Activated T-cell treated with anti-CD3 and anti-CD28 coated beads, Interleukin-2, amount 50 U/mL, for 48 hours (primary cell): Measurements from ENCODE around the gene TLX2.

Experiments used
- DNase-seq, 2 experiments: peaks; one replicate each; pipeline ENCODE4 v3.0.0-alpha.2; 2020

The TLX2 gene

DNA sequence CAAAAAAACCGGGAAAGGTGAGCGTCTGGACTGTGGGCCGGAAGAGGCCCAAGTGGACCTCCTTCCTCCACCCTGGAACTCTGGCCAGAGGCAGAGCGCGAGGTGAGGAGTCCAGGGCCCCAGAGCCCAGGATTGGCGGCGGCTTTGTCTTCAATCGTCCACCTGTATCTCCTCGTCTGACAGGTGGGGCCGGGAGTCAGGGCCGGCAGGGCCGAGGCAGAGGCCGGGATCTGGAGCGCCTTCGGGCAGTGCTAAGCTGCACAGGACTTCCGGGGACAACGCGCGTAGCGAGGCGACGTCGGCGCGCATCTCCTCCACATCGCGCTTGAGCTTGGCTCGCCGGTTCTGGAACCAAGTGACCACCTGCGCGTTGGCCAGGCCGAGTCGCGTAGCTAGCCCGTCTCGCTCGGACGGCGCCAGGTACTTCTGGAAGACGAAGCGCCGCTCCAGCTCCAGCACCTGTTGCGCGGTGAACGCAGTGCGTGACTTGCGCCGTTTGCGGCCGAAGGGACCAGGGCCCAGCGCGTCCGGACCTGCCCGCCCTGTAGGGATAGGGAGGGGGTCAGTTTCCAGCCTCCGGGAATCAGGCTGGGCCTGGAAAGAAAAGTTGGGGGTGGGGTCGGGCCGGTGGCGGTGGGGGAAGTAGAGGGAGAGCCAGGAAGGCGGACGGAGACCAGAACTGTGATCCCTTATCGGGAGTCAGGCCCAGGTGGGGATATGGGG, 16.3 kb upstream of the TLX2 start:
- DNase-seq, result peak in 1 of 2 experiments; percentile 63

DNA sequence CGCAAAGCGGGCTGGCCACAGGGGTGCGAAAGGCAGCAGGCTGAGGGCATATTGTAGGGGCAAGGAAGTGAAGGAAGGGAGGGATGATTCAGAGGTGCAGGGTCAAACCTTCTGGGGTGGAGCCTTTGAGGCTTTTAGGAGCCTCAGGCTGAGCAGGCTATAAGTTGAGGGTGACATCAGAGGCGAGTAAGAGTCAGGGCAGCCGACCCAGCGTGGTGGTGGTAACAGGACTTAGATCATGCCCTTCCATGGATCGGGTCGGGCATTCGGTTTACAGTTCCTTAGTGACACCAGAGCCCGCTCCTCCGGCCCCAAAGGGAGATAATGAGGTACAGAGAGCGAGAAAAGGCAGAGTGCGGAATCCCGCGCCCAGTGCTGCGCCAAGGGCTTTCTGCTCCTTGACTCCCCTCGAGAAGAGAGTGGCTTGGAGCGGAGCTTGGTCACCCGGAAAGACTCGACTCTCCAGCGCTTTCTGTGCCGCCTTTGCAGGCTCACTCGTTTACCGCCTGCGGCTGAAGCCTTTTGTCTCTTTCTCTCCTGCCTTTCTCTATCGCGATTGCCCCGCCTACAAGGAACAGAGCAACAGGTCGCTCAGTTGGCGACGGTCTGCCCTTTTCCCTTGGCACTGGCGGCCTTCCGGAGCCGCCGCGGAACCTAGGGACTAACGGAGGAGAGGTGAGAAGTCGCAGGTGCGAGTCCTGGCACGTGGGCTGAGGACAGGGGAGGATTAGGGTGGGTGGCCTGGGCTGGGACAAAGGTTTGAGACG, 15.6 kb upstream of the TLX2 start:
- peak; percentile 63 to 68 for DNase-seq

DNA sequence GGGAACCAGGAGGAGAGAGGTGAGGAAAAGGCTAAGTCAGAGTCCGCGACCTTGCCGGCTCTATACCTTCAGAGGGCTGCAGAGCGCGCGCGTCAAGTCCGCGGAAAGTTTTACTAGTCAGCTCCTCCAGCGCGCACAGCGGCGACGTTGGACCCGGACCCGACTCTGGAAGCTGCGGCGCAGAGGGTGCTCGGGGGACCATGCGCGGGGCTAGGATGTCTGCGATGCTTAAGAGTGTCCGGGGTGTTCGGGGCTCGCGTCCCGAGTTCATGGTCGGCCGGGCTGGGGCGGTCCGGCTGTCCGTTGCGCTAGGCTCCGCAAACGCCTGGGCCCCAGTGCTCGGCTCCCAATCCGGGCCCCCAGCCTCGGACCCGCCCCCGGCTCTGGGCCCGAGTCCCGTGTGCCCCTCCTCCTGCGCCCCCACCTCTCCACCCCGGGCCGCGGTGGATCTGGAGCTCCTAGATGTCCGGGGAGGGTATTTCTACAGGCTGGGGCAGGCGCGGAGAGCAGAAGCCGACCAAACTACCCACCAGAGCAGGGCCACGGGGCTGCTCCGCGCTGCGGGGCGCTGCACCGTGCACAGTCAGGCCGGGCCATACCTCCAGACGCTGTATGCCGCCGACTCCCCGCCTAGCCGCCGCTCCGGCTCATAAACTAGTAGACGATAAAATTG, 14.8 kb upstream of the TLX2 start, which contains the start of gene LBX2:
TSS of gene LBX2 (minus strand) at position 337 of the 673 bp plus-strand sequence. CDS start at position 271, 66 bp downstream.
- DNase-seq, result peak in 1 of 2 experiments; percentile 63

DNA sequence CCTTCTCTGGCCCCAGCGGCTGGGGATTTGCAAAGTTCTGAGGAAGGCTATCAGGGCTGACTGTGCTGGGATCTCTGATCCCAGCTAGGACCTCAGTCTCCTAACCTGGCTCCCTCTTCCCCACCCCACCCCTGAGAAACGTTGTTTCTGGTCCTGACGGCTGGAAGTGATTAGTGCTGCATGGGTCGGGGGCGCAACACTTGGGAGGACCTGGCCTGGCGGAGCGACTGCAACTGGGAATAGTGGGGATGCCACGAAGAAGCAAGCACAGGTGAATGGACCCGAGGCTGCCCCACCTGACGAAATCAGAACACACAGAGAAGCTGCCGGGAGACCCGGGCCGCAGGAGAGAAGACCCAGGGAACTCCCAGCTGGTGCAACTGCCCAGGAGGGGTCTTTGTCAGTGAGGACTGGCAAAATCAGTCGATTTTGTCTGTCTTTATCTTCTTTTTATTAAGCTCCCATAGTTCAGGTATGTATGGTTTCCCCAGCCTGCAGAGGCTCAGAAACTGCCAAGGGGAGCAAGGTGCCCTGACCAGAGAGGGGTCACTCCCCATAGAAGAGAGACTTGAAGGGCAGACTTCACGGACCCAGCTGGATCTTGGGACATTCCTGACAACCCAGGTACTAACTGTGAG, 14.2 kb upstream of the TLX2 start:
- no peak for DNase-seq

DNA sequence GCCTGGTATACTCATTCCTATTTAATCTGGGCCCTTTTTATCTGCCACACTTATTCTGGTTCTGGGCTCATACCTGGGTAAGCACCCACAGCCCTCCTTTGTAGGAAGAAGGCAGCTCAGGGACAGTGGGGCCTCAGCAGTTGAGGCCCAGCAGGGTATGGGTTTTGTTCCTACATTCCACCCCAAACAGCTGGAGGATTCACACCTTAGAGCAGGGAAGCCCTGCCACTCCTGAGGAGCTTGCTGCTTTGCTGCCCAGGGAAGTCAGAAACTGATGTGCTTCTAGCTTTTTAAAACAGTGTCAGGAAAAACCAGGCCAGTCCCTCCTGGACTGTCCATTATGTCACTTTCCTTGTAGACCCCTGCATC, 13.7 kb upstream of the TLX2 start:
- no peak for DNase-seq

DNA sequence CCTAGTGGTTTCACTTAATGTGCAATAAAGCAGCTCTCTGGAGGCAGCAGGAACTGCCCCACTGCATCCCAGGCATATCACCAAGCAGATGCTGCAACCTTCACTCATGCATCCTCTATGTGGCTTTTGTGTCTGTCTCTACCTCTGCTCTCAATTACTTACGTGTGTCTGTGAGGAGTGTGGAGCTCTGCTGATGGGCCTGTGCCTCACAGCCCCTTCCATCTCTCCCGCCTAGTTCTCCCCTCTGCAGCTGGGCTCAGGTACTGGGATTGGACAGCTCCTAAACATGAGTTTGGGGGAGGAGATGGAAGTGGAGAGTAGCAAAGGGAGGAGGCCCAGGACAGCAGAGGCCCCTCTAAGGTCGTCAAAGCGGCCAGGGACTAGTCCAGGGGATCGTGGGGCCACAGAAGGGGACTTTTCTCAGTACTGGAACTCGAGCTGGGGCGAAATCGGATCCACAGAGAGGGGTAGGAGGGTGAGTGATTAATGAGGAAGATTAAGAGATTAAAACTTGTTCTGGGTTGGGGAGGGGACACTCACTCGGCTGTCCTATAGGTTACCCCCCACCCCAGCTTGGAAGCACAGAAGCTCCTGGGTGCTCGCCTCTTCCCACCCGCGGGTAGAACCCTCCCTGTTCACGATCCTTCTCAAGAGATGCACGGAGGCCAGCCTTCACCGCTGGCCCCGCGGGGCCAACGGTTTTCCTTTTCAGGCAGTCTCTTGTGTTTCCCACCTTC, 12.7 kb upstream of the TLX2 start:
- no peak for DNase-seq

DNA sequence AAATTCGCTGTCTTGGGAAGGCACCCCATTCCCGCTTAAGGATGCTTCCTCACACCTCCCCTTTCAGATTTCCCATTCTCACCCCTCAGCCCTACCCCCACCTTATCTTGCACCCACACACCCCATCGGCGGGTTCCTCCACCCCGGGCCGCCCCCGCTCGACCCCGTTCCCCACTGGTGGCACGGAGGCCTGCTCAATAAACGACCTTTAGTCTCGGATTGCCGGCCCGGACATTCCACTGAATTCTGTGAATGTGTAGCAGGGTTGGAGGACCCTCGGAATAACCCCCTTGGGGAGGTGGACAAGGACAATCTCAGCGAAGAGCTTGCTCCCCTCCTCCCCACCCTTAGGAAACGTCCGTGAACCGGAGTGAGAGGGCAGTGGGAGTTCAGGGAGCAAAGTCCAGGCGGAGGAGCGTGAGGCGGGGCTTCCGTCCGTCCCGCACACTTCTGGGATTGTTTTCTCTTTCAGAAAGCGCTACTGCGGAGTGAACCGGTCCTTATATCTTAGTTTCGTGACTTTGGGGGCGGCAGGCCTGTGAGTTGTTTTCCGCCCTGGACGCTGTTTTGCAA, 12.0 kb upstream of the TLX2 start:
- DNase-seq, result no peak

DNA sequence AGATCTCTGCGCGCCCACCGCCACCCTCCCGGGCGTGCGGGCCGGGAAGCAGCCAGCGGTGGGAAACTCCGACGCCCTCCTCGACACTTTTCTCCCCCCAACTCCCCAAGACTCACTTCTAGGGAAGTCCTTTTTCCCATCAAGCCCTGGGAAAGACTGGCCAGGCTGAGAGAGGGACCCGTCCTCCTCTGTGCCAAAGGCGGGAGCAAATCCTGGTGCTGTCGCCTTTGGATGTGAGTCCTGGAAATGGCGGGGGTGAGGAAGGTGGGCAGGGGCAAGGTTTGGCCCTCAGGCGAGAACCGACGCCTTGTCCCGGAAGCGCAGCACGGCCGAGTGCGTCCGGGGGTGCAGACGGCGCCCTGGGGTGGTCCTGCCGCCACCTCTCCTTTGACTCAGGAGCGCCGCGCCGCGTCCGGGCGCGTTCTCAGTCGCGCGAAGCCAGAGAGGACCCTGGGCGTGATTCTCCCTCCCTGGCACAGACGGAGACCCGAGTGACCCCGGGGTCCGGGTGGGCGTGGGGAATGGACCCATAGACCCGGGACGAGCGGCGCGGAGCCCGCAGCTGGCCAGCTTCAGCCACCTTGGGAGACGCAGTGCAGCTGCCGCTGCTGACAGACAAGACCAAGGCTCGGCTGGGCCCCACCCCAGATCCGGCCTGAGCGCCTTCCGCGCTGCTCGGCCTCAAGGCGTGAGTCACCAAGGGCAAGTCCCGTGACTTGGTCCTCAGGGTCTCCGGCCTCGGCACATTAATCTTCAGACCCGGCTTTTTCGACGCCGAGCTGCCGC, 11.3 kb upstream of the TLX2 start:
- DNase-seq, result peak; percentile 71 to 76

DNA sequence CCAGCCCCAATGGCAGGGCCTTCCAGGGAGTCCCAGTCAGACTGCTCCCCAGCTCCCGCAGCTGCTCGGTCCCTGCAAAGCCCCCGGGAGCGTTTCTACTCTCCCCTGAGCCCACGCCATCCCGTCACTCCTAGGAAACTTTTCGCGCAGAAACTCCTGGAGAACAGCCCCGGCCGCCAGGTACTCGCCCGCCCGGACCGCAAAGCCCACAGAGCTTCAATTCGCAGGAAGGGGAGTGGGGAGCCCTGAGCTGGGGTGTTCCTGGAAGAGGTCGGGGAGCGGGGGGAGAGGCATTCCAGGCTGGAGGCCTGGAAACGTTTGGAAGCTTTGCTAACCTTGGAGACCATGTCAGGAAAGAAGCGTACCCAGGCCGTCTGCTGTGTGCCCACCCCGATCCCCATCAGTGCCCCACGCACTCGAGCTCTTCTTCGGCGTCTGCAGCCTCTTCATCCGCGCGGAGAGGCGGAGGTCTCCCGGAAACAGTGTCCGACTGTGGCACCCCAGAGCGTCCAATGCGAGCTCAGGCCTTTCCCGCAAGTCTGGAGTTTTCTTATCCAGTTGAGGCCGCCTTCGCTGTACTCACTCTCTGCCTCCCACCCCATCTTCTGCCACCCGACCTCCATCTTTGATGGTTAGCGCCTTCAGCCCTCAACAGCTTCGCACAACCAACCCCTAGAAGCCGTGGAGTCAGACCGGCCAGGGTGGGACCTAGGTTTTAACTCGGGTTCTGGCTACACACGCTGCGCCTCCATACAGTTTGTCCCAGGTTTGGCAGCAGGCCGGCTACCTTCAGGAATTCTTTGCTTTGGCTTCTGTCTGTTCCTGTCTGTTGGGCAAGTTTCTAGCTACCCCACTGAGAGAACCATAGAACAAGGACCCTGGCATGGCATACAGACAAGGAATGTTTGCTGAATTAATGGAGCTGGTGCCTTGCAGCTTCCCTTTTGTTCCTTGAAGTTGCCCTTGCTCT, 10.5 kb upstream of the TLX2 start:
- DNase-seq, result no peak

DNA sequence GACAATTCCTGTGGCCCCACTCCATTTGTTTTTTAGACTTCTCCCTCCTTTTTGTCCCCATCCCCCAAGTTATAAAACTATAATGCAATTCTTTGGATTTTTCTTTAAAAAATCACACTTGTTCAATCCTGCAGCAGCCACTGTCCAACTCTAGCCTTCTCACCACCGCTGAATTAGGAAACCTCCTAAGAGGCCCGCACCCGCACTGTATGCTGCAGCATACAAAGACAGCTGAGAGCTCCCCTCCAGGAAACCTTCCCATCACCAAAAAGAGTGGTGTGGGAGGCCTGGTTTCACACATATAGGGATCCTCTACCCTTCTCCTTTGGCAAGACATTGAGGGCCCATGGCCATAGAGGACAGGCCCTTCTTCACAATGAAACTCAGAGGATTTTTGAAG, 9.7 kb upstream of the TLX2 start:
- no peak for DNase-seq

DNA sequence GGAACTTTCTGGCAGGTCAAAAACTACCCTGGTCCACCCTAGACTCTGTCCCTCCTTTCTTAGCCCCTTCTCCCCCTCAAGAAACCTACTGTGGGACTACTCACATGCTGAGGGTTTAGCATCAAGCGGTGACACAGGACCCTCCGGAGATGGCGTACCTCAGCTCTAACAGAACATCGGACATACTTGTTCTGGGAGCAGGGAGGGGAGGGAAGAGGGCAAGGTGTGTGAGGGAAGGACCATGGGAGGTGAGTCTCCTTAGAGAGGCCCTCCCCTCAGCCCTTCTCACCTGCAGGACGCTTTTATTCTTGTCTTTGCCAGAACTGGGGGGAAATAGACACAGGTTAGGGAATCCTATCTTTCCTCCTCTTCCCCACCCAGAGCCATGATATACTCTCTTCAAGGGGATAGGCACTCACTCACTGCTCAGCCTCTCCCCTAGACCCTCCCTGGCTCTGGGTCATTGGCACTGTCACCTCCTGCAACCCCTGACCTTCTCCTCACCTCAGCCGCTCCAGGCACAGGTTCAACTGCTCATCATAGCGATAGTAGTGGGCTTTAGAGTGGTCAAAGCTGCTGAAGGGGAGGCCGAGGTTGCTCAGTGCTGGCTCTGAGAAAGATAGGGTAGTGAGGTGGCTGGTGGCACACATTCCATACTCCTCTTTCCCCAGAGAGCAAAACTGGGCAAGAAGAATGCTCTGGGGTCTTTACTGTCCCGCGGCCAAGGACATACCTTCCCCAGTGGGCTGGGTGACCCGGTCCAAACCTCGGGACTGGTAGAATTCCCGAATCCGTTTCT, 8.6 kb upstream of the TLX2 start:
- DNase-seq, result no peak

DNA sequence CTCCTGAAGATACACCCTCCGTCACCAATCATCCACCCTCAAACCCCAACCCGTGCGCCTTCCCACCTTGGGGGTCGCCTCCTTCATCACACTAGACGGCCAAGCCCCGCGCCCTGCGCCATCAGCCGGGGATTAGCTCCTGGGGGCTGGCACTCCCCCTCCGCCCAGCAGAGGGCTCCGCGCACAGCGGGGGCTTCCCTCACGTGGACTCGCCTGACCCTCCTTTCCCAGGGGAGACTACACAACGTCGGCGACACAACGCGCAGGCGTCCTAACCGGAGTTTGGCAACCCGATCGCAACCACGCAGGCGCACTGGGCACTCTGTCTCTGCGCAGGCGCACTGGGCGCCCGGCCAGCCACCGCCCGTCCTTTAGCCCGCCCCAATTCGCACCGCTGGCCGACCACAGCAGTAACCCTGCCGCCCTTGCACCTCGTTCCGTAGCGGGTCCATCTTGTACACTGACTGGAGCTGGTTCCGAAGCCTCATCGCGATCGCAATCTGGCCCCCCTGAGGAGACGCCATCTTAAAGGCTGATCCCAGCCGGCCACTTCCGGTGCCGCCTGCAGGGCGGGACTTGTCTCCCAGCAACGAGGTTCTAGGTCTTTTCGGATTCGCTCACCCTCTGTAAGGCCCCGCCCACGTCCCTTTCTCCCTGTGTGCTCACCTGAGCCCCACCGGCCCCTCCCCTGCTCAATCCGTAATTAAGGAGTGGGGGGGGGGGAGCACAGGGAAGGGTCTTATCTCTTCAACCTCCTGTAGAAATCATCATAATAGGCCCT, 6.9 kb upstream of the TLX2 start, which contains the start of gene PCGF1:
TSS of gene PCGF1 (minus strand) at position 551 of the 781 bp plus-strand sequence. CDS start at position 524, 27 bp downstream.
- peak; percentile 99 for DNase-seq

DNA sequence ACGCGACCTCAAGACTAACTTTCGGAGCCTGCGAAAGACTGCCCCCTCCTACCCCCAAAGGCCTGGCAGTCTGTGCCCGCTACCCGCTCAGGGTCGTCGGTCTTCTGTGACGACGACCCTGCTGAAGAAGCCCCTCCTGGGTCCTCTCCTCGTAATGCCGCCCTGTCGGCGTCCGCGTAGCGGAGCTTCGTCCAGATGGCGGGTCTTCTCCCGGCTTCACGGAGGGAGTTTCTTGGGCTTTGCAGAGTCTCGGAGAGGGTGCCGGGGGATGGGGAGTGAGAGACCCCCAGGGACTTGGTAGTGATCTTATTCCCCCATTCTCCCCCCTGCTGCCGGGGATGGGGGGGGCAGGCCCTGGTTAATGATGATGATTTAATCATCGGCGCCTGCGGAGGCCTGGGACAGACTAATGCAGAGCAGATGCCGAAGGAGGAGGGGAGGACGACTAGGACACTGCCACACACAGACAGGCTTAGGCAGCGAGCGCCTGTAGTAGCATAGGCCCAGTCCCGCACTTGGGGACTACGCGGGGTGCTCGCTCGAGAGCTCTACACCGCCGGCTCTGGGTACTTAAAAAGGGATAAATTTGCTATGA, 6.2 kb upstream of the TLX2 start:
- DNase-seq, result no peak

DNA sequence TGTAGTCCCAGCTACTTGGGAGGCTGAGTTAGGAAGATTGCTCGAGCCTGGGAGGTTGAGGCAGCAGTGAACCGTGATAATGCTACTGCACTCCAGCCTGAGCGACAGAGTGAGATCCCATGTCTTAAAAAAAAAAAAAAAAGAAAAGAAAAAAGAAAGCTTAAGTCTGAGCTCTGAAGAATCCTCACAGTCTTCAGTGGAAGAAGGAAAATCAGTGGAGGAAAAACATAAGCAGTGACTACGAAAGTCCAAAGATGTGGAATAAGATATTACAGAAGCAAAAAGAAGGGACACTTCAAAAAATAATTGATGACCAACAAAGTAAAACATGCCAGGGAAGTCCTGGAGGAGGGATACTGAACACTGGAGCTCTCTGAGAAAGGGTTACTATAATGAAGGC, 4.0 kb upstream of the TLX2 start:
- no peak for DNase-seq

DNA sequence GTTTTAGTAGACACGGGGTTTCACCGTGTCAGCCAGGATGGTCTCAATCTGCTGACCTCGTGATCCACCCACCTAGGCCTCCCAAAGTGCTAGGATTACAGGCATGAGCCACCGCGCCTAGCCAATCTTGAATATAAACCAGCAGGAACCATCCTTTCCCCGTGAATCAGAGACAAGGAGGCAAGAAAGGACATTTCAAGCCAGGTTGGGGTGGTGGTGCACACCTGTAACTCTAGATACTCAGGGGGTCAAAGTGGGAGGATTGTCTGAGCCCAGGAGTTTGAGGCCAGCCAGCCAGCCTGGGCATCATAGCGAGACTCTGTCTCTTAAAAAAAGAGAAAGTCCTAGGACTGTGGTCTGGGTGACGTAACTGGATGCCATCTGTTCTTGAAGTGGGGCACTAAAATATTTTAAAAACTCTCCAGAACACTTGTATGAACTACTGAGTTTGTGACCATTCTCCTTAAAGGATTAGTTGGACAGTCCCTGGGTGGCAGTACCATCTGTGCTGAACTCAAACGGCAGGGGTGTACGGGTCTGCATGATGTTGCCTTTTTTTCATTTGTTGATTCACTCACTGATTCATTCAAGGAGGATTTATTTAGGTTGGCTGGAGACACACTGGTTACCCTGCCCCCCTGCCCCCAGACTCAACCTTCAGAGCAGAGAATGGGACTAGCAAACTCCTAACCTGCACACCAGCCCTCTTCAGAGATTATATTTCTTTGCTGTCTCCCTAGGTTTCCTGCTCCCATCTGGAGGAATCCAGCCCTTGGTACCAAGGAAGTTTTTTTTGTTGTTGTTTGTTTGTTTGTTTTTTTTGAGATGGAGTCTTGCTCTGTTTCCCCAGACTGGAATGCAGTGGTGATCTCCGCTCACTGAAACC, 2.9 kb upstream of the TLX2 start:
- DNase-seq, result no peak

DNA sequence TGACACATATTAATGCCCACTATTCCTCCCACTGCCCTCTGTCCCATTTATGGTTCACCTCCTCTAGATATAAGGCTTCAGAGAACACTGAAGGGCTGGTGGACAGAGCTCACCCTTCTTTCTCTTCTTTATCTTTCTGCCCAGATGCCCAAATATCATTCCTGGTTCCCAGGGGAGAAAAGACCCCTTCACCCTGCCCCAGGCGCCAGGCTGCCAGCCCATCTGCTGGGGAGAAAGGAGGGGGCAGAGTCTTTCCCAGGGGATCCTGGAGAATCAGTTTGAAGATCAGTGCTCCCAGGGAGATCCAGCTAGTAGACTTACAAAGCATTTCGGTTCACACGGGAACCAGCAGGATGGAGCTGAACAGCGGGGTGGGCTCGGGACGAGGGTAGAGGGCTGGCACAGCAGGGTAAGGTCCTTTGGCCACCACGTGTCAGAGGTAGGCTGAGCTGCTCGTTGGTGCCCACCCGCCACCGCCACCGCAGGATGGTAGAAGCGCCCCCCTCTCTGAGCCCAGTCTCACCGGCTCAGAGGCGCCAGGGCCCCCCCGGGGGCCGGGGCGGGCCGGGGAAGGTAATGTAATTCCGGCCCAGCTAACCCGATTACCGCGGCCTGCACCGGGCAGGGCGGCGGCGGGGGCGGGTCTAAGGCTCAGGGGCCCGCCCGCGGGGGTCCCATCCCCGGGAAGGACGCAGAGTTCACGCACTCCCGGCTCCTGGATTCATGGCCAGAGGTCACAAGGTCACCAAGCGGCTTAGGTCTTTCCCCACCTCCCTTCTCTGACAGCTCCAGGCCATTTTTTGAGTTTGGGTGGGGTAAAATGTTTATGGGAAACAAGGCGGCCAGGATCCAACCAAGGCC, 1.3 kb upstream of the TLX2 start:
- no peak for DNase-seq
